CD14-positive monocyte (primary cell): ENCODE data around the gene DDN. TPM values are rescaled to one million over a fixed set of nuclear protein-coding genes. Genes with fewer than 3 reads are reported as not detected.
A peak's percentile ranks its signal among the peaks of the same experiment; 100 is the strongest.

Experiments
- DNase-seq, 3 donors: peaks; one replicate each; pipeline ENCODE4 v3.0.0-alpha.2; 2011 to 2022
- H2AFZ ChIP-seq: 2 replicates; pipeline ENCODE4 v1.6.0; 2012; ENCODE audit warnings: mild to moderate bottlenecking, low read depth, low read length, inconsistent platforms; ENCODE audit not compliant: insufficient read depth, poor library complexity, severe bottlenecking
- H3K27ac ChIP-seq, 2 donors: 1 replicate in 1 of 2; 2 replicates in 1 of 2; pipeline ENCODE4 v1.5.1; 2012 to 2013; ENCODE audit warnings: low read length in 2 of 2, control low read depth in 1 of 2, inconsistent platforms in 1 of 2, low read depth in 1 of 2, mild to moderate bottlenecking in 1 of 2
- H3K27me3 ChIP-seq, 2 donors: one replicate each; pipeline versions ENCODE4 v1.6.0 to v1.6.1; 2011 to 2013; ENCODE audit warnings: low read length in 2 of 2; ENCODE audit not compliant: control insufficient read depth in 2 of 2, insufficient read depth in 2 of 2
- H3K36me3 ChIP-seq, 2 donors: replicated peaks in 1 of 2; 1 replicate in 1 of 2; 2 replicates in 1 of 2; pipeline versions ENCODE4 v1.5.1 to v1.6.1; 2012 to 2013; ENCODE audit warnings: low read length in 2 of 2, control low read depth in 1 of 2, inconsistent platforms in 1 of 2, mild to moderate bottlenecking in 1 of 2; ENCODE audit not compliant: insufficient read depth in 2 of 2, control insufficient read depth in 1 of 2
- H3K4me1 ChIP-seq, 2 donors: 1 replicate in 1 of 2; 2 replicates in 1 of 2; pipeline versions ENCODE4 v1.5.1 to v1.6.1; 2012 to 2013; ENCODE audit warnings: low read length in 2 of 2, control low read depth in 1 of 2, inconsistent platforms in 1 of 2, mild to moderate bottlenecking in 1 of 2, moderate library complexity in 1 of 2; ENCODE audit not compliant: insufficient read depth in 2 of 2, control insufficient read depth in 1 of 2
- H3K4me2 ChIP-seq: replicated peaks from 2 replicates; pipeline ENCODE3; 2012; ENCODE audit warnings: low read length, moderate library complexity, mild to moderate bottlenecking; ENCODE audit not compliant: poor library complexity, severe bottlenecking; ENCODE audit errors: extremely low read depth
- H3K4me3 ChIP-seq, 3 experiments: fragments of 200-600 bp in 1 of 3; sonication (generic) in 1 of 3; replicated peaks in 1 of 3; 1 replicate in 2 of 3; 2 replicates in 1 of 3; pipeline ENCODE4 v1.5.1; 2011 to 2013; ENCODE audit warnings: low read length in 3 of 3, mild to moderate bottlenecking in 3 of 3, control low read depth in 2 of 3, low read depth in 2 of 3, inconsistent platforms in 1 of 3, moderate library complexity in 1 of 3
- H3K79me2 ChIP-seq: 2 replicates; pipeline ENCODE4 v1.6.0; 2012; ENCODE audit warnings: mild to moderate bottlenecking, control low read depth, inconsistent platforms, low read length, moderate library complexity; ENCODE audit not compliant: insufficient read depth
- H3K9ac ChIP-seq: 2 replicates; pipeline ENCODE4 v1.6.0; 2017; ENCODE audit warnings: low read length, mild to moderate bottlenecking; ENCODE audit not compliant: insufficient read depth, poor library complexity, severe bottlenecking
- H3K9me3 ChIP-seq, 2 donors: replicated peaks in 1 of 2; 1 replicate in 1 of 2; 2 replicates in 1 of 2; pipeline versions ENCODE4 v1.5.1 to v1.6.1; 2012 to 2013; ENCODE audit warnings: low read length in 2 of 2, control low read depth in 1 of 2; ENCODE audit not compliant: control insufficient read depth in 1 of 2, insufficient read depth in 1 of 2
- H4K20me1 ChIP-seq: 2 replicates; pipeline ENCODE4 v1.6.0; 2012; ENCODE audit warnings: mild to moderate bottlenecking, low read length, control low read depth, moderate library complexity; ENCODE audit not compliant: insufficient read depth
- H3K27ac Mint-ChIP-seq, 7 donors: one replicate each; pipeline ENCODE4 v1.8.0; 2020; ENCODE audit warnings: mild to moderate bottlenecking in 7 of 7, mixed read lengths in 7 of 7, moderate library complexity in 6 of 7, inconsistent platforms in 2 of 7
- H3K27me3 Mint-ChIP-seq, 3 donors: one replicate each; pipeline ENCODE4 v1.8.0; 2021 to 2022; ENCODE audit warnings: low read depth in 3 of 3, mild to moderate bottlenecking in 3 of 3, mixed read lengths in 3 of 3, moderate library complexity in 3 of 3, inconsistent platforms in 1 of 3
- H3K36me3 Mint-ChIP-seq, 2 donors: one replicate each; pipeline ENCODE4 v1.8.0; 2020; ENCODE audit warnings: mixed read lengths in 2 of 2, inconsistent platforms in 1 of 2, mild to moderate bottlenecking in 1 of 2
- H3K4me1 Mint-ChIP-seq: one replicate; pipeline ENCODE4 v1.8.0; 2020; ENCODE audit warnings: mild to moderate bottlenecking, mixed read lengths
- H3K4me3 Mint-ChIP-seq, 2 donors: one replicate each; pipeline ENCODE4 v1.8.0; 2020; ENCODE audit warnings: mild to moderate bottlenecking in 2 of 2, mixed read lengths in 2 of 2, moderate library complexity in 1 of 2
- H3K9me3 Mint-ChIP-seq, 7 donors: one replicate each; pipeline ENCODE4 v1.8.0; 2020 to 2022; ENCODE audit warnings: mixed read lengths in 7 of 7, mild to moderate bottlenecking in 6 of 7, moderate library complexity in 6 of 7, inconsistent platforms in 2 of 7
- CTCF ChIP-seq: fragments of 200-600 bp; IDR thresholded peaks from one replicate; pipeline ENCODE4 v1.8.0; 2022; ENCODE audit warnings: antibody characterized with exemption, mild to moderate bottlenecking
- WGBS: methylation state at CpG from one replicate; pipeline ENCODE4 v1.1.5; 2013; ENCODE audit warnings: missing lambda C conversion rate; ENCODE audit not compliant: insufficient coverage; 5-methylcytosine and 5-hydroxymethylcytosine counted together
- intact Hi-C, 2 donors: fragments of 100-400 bp; cut with micrococcal nuclease; formaldehyde crosslinking; loops; one replicate each; pipeline versions ENCODE4 v1.15.0 to v1.15.1; 2023
- polyA plus RNA-seq, 3 donors: library from polyadenylated mRNA; depleted of rRNA in 1 of 3; unstranded in 2 of 3; stranded (reverse) in 1 of 3; fragments of 300-500 nt in 2 of 3; fragments of >200 nt in 1 of 3; fragmentation: Illumina TruSeq in 2 of 3; gene quantifications; 1 replicate in 2 of 3; 2 replicates in 1 of 3; pipeline ENCODE4 v1.2.3, GENCODE V29; 2012 to 2021

DDN gene
- polyA plus RNA-seq, 3 donors: 0.27 TPM; not detected in 2

DNA sequence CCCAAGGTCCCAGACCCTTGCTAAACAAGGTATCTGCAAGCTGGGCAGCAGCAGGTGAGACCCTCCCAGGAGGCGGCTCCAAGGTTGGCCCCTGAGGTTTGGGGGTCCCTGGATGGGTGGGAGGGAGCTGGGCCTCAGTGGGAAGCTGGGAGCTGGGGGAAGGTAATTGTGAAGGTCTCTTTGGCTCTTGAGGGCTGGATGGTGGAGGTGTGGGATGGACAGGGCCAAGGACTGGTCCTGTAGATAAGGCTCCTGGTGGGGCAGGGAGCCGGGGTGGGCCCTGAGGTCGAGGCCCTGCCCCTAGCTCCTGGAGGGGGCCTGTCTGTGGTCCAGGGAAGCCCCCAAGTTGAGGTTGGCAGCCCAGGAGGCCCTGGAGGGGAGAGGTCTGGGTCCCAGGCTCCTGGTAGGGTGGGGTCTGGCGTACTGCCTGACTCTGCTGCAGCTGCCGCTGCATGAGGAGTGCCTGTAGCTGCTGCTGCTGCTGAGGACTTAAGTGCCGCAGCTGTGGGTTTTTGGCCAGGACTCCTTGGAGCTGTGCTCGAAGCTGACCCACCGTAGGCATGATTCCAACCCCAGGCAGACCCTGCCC lies 32.5 kb upstream of the DDN start:
- peaks cover 88 to 99% of the 10 kb centered on the region in 2 donors for H3K36me3 ChIP-seq
- peak overlapping the region in 1 of 7 donors; percentile 36 for H3K27ac Mint-ChIP-seq

More for the DNA sequence above, 32.5 kb upstream of the DDN start:
- Mint-ChIP-seq H3K9me3 (no peaks in the 10 kb centered on the region), H3K27me3 (peaks cover 0 to 1% (median 0%) of the 10 kb centered on the region in 3 donors), H3K4me1 (peaks cover 14% of the 10 kb centered on the region), H3K36me3 (peaks cover 80 to 100% of the 10 kb centered on the region in 2 donors), H3K4me3 (no peak overlapping the region)
- H3K4me2 ChIP-seq: no peak overlapping the region
- no peak overlapping the region for H3K9ac ChIP-seq
- H3K27me3 ChIP-seq: no peaks in the 10 kb centered on the region
- H3K4me1 ChIP-seq: no peaks in the 10 kb centered on the region
- 99% methylated on average over 6 of the region's 8 CpGs for WGBS
- DNase-seq: no peak
- H3K79me2 ChIP-seq: peaks cover 4% of the 10 kb centered on the region
- no peaks in the 10 kb centered on the region for H3K9me3 ChIP-seq
- no peak for TF ChIP-seq CTCF
- no peak overlapping the region for H3K4me3 ChIP-seq
- H2AFZ ChIP-seq: no peak overlapping the region
- H4K20me1 ChIP-seq: peaks cover 94% of the 10 kb centered on the region
- peak overlapping the region in 1 of 2 donors; percentile 14 for H3K27ac ChIP-seq
- intact Hi-C loops: no loop called here
